Measurements from ENCODE around the gene SCAF1. TPM values are rescaled to one million over a fixed set of nuclear protein-coding genes. Genes with fewer than 3 reads are reported as not detected.

The SCAF1 gene
- total RNA-seq, 1 donor from 2014 or later, result 8.7 TPM

DNA sequence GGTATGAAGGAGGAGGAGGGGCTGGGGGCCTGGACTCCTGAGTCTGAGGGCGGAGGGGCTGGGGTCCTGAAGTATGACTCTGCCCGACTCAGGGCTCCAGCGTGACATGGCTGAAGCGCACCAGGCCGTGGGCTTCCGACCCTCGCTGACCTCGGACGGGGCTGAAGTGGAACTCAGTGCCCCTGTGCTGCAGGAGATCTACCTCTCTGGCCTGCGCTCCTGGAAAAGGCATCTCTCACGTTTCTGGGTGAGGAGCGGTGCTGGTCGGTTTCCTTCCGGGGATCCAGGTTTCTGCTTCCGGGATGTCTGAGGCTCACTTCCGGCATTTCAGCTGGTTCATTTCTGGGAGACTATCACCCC is 50.1 kb downstream of the SCAF1 start:
- H3K9me3 Mint-ChIP-seq, result no peaks in the 10 kb centered on the region
- Histone ChIP-seq H3K27me3 (no peaks in the 10 kb centered on the region), H3K9me3 (ENCODE audit: low read depth) (no peaks in the 10 kb centered on the region), H4K20me1 (ENCODE audit: low read depth) (peaks cover 27% of the 10 kb centered on the region), H3F3A (ENCODE audit: low read depth) (peaks cover 43% of the 10 kb centered on the region), H3K79me2 (ENCODE audit: low read depth) (peaks cover 47% of the 10 kb centered on the region), H3K4me2 (peak overlapping the region; percentile 90), H3K9ac (peak overlapping the region; percentile 21), H3K4me1 (peaks cover 14% of the 10 kb centered on the region), H3K36me3 (peaks cover 3% of the 10 kb centered on the region), H3K4me3 (peak overlapping the region; percentile 85), H3K27ac (no peak overlapping the region), H2AFZ (replicated peaks) (no peak overlapping the region)
- H3K36me3 Mint-ChIP-seq, result peaks cover 13% of the 10 kb centered on the region
- peaks cover 8% of the 10 kb centered on the region for H3K27me3 Mint-ChIP-seq (ENCODE audit: insufficient read depth, low read depth)
- peak overlapping the region; percentile 94 for H3K4me3 Mint-ChIP-seq
- TF ChIP-seq EZH2phosphoT487 (IDR thresholded peaks at IDR 0.05) (no peak), EZH2 (IDR thresholded peaks at IDR 0.05) (no peak)
- TF ChIP-seq, protein P1, sequence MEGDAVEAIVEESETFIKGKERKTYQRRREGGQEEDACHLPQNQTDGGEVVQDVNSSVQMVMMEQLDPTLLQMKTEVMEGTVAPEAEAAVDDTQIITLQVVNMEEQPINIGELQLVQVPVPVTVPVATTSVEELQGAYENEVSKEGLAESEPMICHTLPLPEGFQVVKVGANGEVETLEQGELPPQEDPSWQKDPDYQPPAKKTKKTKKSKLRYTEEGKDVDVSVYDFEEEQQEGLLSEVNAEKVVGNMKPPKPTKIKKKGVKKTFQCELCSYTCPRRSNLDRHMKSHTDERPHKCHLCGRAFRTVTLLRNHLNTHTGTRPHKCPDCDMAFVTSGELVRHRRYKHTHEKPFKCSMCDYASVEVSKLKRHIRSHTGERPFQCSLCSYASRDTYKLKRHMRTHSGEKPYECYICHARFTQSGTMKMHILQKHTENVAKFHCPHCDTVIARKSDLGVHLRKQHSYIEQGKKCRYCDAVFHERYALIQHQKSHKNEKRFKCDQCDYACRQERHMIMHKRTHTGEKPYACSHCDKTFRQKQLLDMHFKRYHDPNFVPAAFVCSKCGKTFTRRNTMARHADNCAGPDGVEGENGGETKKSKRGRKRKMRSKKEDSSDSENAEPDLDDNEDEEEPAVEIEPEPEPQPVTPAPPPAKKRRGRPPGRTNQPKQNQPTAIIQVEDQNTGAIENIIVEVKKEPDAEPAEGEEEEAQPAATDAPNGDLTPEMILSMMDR (IDR thresholded peaks at IDR 0.05), result no peak
- no peak overlapping the region for H3K27ac Mint-ChIP-seq
- DNase-seq (ENCODE audit: low spot score), result no peak
- peaks cover 32% of the 10 kb centered on the region for H3K4me1 Mint-ChIP-seq

DNA sequence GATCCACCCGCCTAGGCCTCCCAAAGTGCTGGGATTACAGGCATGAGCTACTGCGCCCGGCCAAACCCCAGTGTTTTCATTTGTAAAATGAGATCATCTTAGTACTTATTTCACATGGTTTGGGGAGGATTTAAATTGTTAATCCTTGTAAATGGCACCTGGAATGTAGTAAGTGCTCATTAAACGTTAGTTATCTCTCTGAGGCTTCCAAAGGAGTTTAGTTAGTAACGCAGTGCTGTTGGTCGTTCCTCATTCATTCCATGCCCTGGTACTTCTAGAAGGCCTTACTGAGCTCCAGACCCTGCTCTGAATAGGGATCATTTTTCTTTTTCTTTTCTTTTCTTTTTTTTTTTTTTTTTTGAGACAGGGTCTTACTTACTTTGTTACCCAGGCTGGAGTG is 54.1 kb downstream of the SCAF1 start:
- H3K4me3 Mint-ChIP-seq, result no peak overlapping the region
- Histone ChIP-seq H3K4me1 (no peaks in the 10 kb centered on the region), H3K27ac (no peak overlapping the region), H2AFZ (replicated peaks) (no peak overlapping the region), H4K20me1 (ENCODE audit: low read depth) (no peaks in the 10 kb centered on the region), H3K4me3 (no peak overlapping the region), H3F3A (ENCODE audit: low read depth) (peaks cover 11% of the 10 kb centered on the region), H3K36me3 (peaks cover 3% of the 10 kb centered on the region), H3K27me3 (no peaks in the 10 kb centered on the region), H3K9ac (no peak overlapping the region), H3K9me3 (ENCODE audit: low read depth) (no peaks in the 10 kb centered on the region), H3K79me2 (ENCODE audit: low read depth) (peaks cover 31% of the 10 kb centered on the region), H3K4me2 (no peak overlapping the region)
- TF ChIP-seq, protein P1 (IDR thresholded peaks at IDR 0.05), result no peak
- TF ChIP-seq EZH2phosphoT487 (IDR thresholded peaks at IDR 0.05) (no peak), EZH2 (IDR thresholded peaks at IDR 0.05) (no peak)
- no peaks in the 10 kb centered on the region for H3K9me3 Mint-ChIP-seq
- no peak for DNase-seq (ENCODE audit: low spot score)
- peaks cover 9% of the 10 kb centered on the region for H3K4me1 Mint-ChIP-seq
- H3K36me3 Mint-ChIP-seq, result peaks cover 15% of the 10 kb centered on the region
- no peak overlapping the region for H3K27ac Mint-ChIP-seq
- peaks cover 4% of the 10 kb centered on the region for H3K27me3 Mint-ChIP-seq (ENCODE audit: insufficient read depth, low read depth)

DNA sequence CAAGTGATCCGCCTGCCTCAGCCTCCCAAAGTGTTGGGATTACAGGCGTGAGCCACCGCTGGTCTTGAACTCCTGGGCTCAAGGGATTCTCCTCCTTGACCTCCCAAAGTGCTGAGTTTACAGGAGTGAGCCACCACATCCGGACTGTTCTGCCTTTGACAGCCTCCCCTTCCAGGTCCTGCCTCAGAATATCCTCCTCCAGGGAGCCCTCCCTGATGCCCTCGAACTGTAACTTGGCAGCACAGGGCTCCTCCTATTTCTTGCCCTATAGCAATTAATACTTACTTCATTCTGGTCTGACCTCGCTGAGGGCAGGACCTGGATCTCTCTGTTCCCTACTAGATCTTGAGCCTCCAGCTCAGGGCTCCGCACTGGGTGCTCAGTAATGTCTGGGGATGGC is 54.9 kb downstream of the SCAF1 start:
- Histone ChIP-seq H2AFZ (replicated peaks) (no peak overlapping the region), H3K4me2 (no peak overlapping the region), H3K36me3 (peaks cover 3% of the 10 kb centered on the region), H3K4me1 (no peaks in the 10 kb centered on the region), H3K27me3 (no peaks in the 10 kb centered on the region), H3K4me3 (no peak overlapping the region), H4K20me1 (ENCODE audit: low read depth) (no peaks in the 10 kb centered on the region), H3K9ac (no peak overlapping the region), H3F3A (ENCODE audit: low read depth) (peaks cover 8% of the 10 kb centered on the region), H3K79me2 (ENCODE audit: low read depth) (peaks cover 24% of the 10 kb centered on the region), H3K9me3 (ENCODE audit: low read depth) (no peaks in the 10 kb centered on the region), H3K27ac (no peak overlapping the region)
- Mint-ChIP-seq H3K27me3 (ENCODE audit: insufficient read depth, low read depth) (peaks cover 7% of the 10 kb centered on the region), H3K27ac (no peak overlapping the region), H3K36me3 (peaks cover 15% of the 10 kb centered on the region), H3K4me3 (no peak overlapping the region), H3K4me1 (peaks cover 7% of the 10 kb centered on the region), H3K9me3 (no peaks in the 10 kb centered on the region)
- no peak for TF ChIP-seq EZH2phosphoT487 (IDR thresholded peaks at IDR 0.05)
- TF ChIP-seq, protein P1 (IDR thresholded peaks at IDR 0.05), result no peak
- TF ChIP-seq EZH2 (IDR thresholded peaks at IDR 0.05), result no peak
- DNase-seq (ENCODE audit: low spot score), result no peak

Data from neural progenitor cell (in vitro differentiated cells).